NK-92 treated with Interleukin-12 subunit alpha and Interleukin-12 subunit beta, amount 100 ng/mL, for 24 hours (cell line): ENCODE measurements around the gene CDC7.
"Not testable (repeated sequence)": the region's sequence is repeated elsewhere in the genome, so short reads cannot be mapped to it uniquely, and the experiment has no call there.

ENCODE experiments used
- DNase-seq: peaks from one replicate; lab custom pipeline; 2025; lab: John Stamatoyannopoulos, UW

The CDC7 gene

GRCh38 chr1:91500756-91501522, at the start of gene CDC7:
TSS of gene CDC7 (plus strand) at chr1:91500851. CDS start at chr1:91501717, 866 bp downstream.
- peak; percentile 88 for DNase-seq

GRCh38 chr1:91454136-91454535, 46.5 kb upstream of the CDC7 start:
- DNase-seq, result no peak

GRCh38 chr1:91455334-91455733, 45.3 kb upstream of the CDC7 start:
- no peak for DNase-seq

GRCh38 chr1:91455896-91456295, 44.8 kb upstream of the CDC7 start:
- DNase-seq, result no peak

GRCh38 chr1:91465350-91465749, 35.3 kb upstream of the CDC7 start:
- DNase-seq, result not testable (repeated sequence)

- no peak for DNase-seq
Measured at GRCh38 chr1:91476533-91477217, 24.0 kb upstream of the CDC7 start.

- DNase-seq, result no peak
Measured at GRCh38 chr1:91487469-91487868, 13.2 kb upstream of the CDC7 start.

GRCh38 chr1:91490501-91490900, 10.2 kb upstream of the CDC7 start:
- DNase-seq, result no peak

GRCh38 chr1:91498035-91498434, 2.6 kb upstream of the CDC7 start:
- DNase-seq, result no peak

GRCh38 chr1:91498498-91499245, 2.0 kb upstream of the CDC7 start:
- no peak for DNase-seq

GRCh38 chr1:91499346-91499745, 1.3 kb upstream of the CDC7 start:
- DNase-seq, result no peak

- DNase-seq, result no peak
Measured at GRCh38 chr1:91499904-91500755, 521 bp upstream of the CDC7 start.

- no peak for DNase-seq
Measured at GRCh38 chr1:91501523-91501851, 836 bp downstream of the CDC7 start.

- DNase-seq, result no peak
Measured at GRCh38 chr1:91501971-91502671, 1.5 kb downstream of the CDC7 start.

- DNase-seq, result no peak
Measured at GRCh38 chr1:91502672-91503184, 2.1 kb downstream of the CDC7 start.

GRCh38 chr1:91503332-91503900, 2.8 kb downstream of the CDC7 start:
- no peak for DNase-seq

GRCh38 chr1:91503975-91504530, 3.4 kb downstream of the CDC7 start:
- no peak for DNase-seq

- no peak for DNase-seq
Measured at GRCh38 chr1:91505086-91505485, 4.4 kb downstream of the CDC7 start.

GRCh38 chr1:91506071-91506470, 5.4 kb downstream of the CDC7 start:
- DNase-seq, result no peak

- DNase-seq, result no peak
Measured at GRCh38 chr1:91507328-91507727, 6.7 kb downstream of the CDC7 start.

GRCh38 chr1:91510754-91511153, 10.1 kb downstream of the CDC7 start:
- DNase-seq, result no peak
